Esophagus muscularis mucosa (tissue), 4 donors: ENCODE data around the gene AKAP13.

Experiments
- CTCF ChIP-seq, 3 experiments: fragments of 200-600 bp in 2 of 3; fragments of 450-650 bp in 1 of 3; sonication (generic) in 2 of 3; IDR thresholded peaks; one replicate each; pipeline ENCODE4 v1.5.1; 2017 to 2019; ENCODE audit warnings: antibody characterized with exemption in 3 of 3, mild to moderate bottlenecking in 2 of 3, moderate library complexity in 1 of 3
- EP300 ChIP-seq: sonication (generic); formaldehyde crosslinking; IDR thresholded peaks from one replicate; pipeline ENCODE4 v1.6.1; 2017; ENCODE audit warnings: antibody characterized with exemption
- POLR2AphosphoS5 ChIP-seq, 2 donors: sonication (generic); formaldehyde crosslinking; IDR thresholded peaks; one replicate each; pipeline ENCODE4 v1.6.1; 2017; ENCODE audit warnings: antibody characterized with exemption in 2 of 2

GRCh38 chr15:85452436-85452835 is 72.0 kb downstream of the AKAP13 start:
- TF ChIP-seq CTCF (IDR thresholded peaks at IDR 0.05), result no peak
- TF ChIP-seq POLR2AphosphoS5 (IDR thresholded peaks at IDR 0.05), result no peak
- no peak for TF ChIP-seq EP300
